ENCODE results near the gene CLDN9.
"Not testable (repeated sequence)": the region's sequence is repeated elsewhere in the genome, so short reads cannot be mapped to it uniquely, and the experiment has no call there.

Gene CLDN9

DNA sequence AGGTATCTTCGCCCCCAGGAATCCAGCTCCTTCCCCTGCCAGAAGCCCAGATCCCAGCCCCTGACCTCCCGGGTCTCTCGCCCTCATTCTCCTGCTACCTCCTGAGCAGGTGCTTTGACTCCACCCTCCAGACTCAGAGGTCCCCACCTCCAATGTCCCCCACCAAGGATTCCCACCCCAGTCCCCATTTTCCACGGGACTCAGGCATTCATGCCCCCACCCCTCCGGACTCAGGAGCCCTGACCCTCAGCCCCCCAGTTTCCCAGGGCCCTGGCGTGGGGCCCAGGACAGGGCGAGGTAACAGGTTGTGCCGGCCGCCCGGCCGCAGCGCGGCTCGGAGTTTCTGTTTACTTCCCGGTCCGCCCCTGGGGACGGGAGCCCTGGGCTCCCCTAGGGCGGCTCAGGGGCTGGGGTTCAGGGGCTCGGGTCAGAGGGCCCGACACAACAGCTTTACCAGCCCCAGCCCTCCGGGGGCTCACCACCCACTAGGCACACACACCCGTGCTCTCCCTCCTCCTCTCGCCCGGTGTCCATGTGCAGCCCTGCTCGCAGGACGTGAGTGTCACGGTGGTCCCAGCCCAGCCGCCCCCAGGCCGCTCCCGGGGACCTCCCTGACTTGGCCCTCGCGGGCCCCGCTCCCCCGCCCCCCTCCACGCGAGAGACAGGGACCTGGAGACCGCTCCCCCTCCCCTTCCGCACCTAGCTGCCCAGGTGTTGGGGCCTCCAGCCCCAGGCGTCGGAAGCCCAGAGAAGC, 23.4 kb downstream of the CLDN9 start:
- DNase-seq, result no peak

- no peak for DNase-seq
Observed at GRCh38 chr16:3036726-3037315, 24.1 kb downstream of the CLDN9 start, which contains the start of gene BICDL2. Gene BICDL2 (minus strand): TSS chr16:3036944. CDS start chr16:3035496, 1,448 bp downstream.

DNA sequence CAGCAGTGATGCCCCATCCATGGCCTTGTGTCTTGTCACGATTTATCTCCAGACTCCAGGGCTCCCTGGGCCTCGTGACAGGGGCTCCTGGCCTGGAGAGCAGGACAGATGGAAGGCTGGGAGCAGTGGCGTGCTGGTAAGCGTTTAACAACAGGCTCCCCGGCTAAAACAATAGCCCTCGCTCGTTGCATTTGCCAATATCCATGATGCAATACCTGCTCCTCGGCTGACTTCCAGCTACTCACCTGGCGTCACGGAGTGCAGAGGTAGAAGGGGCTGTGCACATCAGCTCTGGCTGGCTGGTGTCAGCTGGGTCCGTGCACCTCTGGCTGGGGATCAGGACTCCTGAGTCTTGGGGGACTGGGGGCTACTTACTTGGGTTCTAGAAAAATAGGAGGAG, 25.5 kb downstream of the CLDN9 start:
- no peak for DNase-seq

GRCh38 chr16:3038896-3039295, 26.2 kb downstream of the CLDN9 start:
- no peak for DNase-seq

GRCh38 chr16:3042376-3042775, 29.7 kb downstream of the CLDN9 start:
- no peak for DNase-seq

DNA sequence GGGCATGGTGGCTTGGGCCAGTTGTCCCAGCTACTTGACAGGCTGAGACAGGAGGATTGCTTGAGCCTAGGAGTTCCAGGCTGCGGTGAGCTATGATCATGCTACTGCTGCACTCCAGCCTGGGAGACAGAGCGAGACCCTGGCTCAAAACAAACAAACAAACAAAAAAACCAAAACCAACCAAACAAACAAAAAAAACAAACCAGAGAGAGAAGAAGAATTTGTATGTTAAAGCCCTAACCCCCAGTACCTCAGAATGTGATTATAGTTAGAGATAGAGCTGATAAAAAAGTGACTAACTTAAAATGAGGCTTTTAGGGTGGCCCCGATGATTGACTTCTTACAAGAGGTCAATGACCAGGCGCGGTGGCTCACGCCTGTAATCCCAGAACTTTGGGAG, 32.0 kb downstream of the CLDN9 start:
- DNase-seq, result no peak

DNA sequence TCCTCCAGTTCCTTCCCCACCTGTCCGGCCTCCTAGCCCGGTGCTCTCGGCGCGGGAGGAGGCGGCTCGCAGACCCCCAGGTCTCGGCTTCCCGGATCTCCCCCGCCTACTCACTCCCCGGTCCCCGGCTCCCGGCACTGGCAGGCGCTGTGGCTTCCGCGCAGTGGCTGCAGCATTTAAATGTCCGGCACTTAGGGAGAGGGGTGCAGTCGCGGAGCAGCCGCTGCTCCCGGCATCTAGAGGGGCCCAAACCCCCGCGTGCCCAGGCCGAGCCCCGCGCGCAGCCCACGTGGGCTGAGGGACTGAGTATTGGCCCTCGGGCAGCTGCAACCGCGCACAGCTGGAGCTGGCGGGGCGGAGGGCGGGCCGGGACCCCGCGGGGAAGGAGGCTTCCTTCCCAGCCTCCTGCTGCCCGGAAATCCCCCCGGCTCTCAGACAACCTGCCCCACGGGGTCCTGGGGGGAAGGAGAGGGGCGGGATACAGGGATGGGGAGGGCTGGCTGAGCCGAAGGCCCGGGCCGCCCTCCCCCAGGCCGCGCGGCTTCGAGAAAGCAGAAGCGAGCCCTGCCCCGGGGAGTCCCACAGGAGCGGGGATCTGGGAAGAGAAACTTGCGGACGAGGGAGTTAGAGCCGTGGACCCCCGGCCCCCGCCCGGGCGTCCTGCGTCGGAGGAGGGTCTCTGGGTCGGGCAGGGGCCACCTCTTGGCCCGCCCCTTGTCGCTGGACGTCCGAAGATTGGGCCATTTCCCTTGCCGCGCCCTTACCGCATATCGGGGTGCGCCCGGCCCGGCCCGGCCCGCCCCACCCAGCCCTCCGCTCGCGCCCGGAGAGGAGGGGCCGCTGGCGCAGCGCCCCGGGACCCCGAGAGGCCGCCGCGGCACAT, 33.3 kb downstream of the CLDN9 start, which contains the start of gene MMP25:
Gene MMP25 (plus strand): TSS at position 804 of the 883 bp plus-strand sequence. CDS start 357 bp downstream, outside the sequence.
- DNase-seq, result peak in 1 of 2 donors; percentile 24

DNA sequence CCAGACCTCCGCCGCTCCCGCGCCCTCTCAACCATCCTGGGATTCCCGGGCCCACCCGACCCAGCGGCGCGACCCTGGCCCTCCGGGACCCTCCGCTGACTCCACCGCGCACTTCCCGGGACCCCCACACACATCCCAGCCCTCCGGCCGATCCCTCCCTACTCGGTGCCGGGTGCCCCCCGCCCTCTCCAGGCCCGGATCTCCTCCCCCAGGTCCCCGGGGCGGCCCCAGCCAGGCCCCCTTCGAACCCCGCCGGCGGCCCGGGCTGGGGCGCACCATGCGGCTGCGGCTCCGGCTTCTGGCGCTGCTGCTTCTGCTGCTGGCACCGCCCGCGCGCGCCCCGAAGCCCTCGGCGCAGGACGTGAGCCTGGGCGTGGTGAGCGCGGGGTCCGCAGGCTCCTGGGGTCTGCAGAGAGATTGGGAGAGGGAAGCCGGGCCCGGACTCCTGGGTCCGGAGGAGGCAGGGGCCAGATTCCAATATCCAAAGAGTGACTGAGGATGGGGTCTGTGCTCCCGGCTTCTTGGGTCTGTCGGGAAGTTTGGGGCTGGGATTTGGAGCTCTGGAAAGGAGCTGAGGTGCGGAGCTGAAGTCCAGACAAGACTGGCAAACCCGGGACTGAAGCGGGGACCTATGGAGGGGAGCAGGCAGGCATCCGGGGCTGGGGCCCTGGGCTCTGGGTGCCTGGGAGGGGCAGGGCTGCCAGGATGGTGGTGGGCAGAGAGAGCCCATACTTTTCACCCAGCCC, 34.1 kb downstream of the CLDN9 start:
- DNase-seq, result no peak

DNA sequence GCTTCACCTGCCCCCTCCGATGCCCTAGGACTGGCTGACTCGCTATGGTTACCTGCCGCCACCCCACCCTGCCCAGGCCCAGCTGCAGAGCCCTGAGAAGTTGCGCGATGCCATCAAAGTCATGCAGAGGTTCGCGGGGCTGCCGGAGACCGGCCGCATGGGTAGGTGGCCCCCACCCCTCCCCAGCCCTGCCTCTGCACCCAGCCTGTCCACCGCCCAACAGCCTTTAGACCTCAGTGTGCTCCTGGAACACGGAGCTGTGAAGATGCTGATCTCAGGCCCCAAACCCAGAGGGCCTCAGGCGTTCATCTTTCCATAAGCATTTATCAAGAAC, 34.6 kb downstream of the CLDN9 start:
- DNase-seq, result no peak

- no peak for DNase-seq
Observed at GRCh38 chr16:3049921-3050481, 37.3 kb downstream of the CLDN9 start.

GRCh38 chr16:3050487-3050886, 37.8 kb downstream of the CLDN9 start:
- no peak for DNase-seq

DNA sequence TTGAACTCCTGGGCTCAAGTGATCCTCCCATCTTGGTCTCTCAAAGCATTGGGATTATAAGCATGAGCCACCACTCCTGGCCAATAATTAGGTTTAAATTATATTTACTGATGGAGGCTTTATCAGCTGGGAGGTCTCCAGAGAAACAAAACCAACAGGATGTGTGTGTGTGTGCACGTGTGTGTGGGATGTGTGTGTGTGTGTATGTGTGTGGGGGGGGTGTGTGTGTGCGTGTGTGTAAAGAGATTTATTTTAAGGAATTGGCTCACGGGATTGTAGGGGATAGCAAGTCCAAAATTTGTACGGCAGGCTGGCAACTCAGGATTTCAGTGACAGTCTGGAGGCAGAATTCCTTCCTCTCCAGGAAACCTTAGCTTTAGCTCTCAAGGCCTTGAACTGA, 38.3 kb downstream of the CLDN9 start:
- no peak for DNase-seq

- no peak for DNase-seq
Observed at GRCh38 chr16:3051494-3051893, 38.8 kb downstream of the CLDN9 start.

GRCh38 chr16:3052571-3053329, 40.0 kb downstream of the CLDN9 start:
- DNase-seq, result not testable (repeated sequence)

- not testable (repeated sequence) for DNase-seq
Observed at GRCh38 chr16:3053330-3053710, 40.6 kb downstream of the CLDN9 start.

- peak in 1 of 2 donors; percentile 79 for DNase-seq
Observed at GRCh38 chr16:3054965-3055733, 42.4 kb downstream of the CLDN9 start.

DNA sequence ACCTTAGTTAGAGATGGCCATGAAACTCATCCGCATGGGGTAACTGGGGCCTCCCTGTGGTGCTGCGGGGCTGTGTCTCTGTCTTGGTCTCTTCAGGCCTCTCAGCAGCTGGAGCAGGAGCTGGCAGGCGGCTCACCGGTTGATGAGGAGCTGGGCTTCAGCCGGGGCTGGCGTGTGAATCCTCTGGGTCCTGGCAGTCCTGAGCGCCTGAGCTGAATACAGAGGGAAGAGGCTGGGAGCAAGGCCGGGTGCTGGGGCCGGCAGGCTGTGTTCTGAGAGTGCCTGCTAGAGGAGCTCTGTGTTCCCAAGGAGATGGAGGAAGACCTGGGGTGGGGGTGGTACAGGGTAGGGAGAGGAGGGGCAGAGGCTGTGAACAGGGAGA, 43.0 kb downstream of the CLDN9 start:
- not testable (repeated sequence) for DNase-seq

DNA sequence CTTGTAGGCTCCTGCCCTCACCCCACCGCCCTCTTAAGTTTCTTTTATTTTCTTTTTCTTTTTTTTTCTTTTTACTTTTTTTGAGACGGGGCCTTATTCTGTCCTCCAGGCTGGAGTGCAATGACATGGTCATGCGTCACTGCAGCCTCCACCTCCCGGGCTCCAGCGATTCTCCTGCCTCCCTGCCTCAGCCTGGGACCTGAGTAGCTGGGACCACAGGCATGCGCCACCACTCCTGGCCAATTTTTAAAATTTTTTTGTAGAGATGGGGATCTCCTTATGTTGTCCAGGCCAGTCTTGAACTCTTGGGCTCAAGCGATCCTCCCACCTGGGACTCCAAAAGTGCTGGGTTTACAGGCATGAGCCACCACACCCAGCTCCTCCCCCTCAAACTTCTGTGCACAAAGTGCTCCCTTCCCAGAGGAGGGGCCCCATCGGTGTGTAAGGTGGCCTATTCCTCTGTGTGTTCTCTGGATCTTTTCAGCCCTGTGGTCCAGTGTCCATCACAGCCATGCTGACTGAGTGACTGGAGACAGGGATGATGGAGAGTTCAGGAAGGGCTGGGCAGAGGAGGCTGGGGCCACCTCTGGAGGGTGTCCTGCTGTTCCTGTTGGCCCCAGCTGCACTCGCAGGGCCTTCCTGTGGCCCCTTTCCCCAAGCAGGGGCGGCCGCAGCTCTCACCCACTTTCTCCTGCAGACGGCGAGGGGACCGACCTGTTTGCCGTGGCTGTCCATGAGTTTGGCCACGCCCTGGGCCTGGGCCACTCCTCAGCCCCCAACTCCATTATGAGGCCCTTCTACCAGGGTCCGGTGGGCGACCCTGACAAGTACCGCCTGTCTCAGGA, 43.8 kb downstream of the CLDN9 start:
- DNase-seq, result no peak

DNA sequence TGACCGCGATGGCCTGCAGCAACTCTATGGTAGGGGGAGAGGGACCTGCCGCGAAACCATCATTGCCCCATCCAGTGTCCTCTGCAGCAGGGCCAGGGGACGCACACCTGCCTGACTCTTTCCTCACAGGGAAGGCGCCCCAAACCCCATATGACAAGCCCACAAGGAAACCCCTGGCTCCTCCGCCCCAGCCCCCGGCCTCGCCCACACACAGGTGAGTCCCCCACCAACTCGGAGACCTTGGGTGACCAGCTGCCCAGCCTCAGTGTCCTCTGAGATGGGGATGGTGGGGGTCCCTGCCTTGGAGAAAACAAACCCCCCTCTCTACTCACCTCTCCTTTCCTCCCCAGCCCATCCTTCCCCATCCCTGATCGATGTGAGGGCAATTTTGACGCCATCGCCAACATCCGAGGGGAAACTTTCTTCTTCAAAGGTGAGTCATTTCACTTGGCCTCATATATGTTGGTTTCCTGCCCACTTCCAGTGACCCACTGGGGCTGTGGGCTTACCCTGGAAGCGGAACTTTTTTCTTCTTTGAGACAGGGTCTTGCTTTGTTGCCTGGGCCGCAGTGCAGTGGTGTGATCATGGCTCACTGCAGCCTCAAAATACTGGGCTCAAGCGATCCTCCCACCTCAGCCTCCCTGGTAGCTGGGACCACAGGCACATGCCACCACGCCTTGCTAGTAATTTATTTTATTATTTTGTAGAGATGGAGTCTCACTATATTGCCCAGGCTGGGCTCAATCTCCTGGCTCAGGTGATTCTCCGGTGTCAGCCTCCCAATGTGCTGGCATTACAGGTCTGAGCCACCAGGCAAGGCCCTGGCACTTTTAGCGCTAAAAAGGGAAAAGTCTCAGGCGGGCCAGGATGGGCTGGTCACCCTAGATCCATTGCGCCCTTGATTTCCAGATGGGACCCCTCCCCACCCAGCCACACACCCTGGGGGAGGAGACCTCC, 44.7 kb downstream of the CLDN9 start:
- no peak for DNase-seq

Measured in bone marrow (tissue), 2 donors.